Spleen (tissue), 11 donors: ENCODE data around the gene TEAD1. TPM values are rescaled to one million over a fixed set of nuclear protein-coding genes. Genes with fewer than 3 reads are reported as not detected.

Experiments
- DNase-seq: peaks from one replicate; pipeline ENCODE4 v3.0.0-alpha.2; 2020
- H3K27ac ChIP-seq, 8 donors: fragments of 200-600 bp; sonication (generic) in 7 of 8; 1 replicate in 4 of 8; 2 replicates in 4 of 8; pipeline versions ENCODE4 v1.5.0 to v1.8.0; 2016 to 2021; ENCODE audit warnings: inconsistent platforms in 4 of 8, mild to moderate bottlenecking in 4 of 8, moderate library complexity in 1 of 8
- H3K27me3 ChIP-seq, 7 donors: fragments of 200-600 bp; sonication (generic) in 6 of 7; replicated peaks in 1 of 7; 1 replicate in 4 of 7; 2 replicates in 3 of 7; pipeline versions ENCODE4 v1.5.0 to v1.8.0; 2016 to 2021; ENCODE audit warnings: inconsistent platforms in 3 of 7, mild to moderate bottlenecking in 1 of 7
- H3K36me3 ChIP-seq, 6 donors: fragments of 200-600 bp; sonication (generic) in 5 of 6; 1 replicate in 4 of 6; 2 replicates in 2 of 6; pipeline versions ENCODE4 v1.5.0 to v1.8.0; 2016 to 2021; ENCODE audit warnings: inconsistent platforms in 2 of 6
- H3K4me1 ChIP-seq, 6 donors: fragments of 200-600 bp; sonication (generic) in 5 of 6; 1 replicate in 3 of 6; 2 replicates in 3 of 6; pipeline versions ENCODE4 v1.5.0 to v1.8.0; 2016 to 2021; ENCODE audit warnings: inconsistent platforms in 3 of 6
- H3K4me3 ChIP-seq, 8 donors: fragments of 200-600 bp; sonication (generic) in 7 of 8; 1 replicate in 4 of 8; 2 replicates in 4 of 8; pipeline versions ENCODE4 v1.5.0 to v1.8.0; 2016 to 2021; ENCODE audit warnings: inconsistent platforms in 4 of 8, mild to moderate bottlenecking in 4 of 8, moderate library complexity in 2 of 8
- H3K9me3 ChIP-seq, 8 donors: fragments of 200-600 bp; sonication (generic) in 7 of 8; 1 replicate in 4 of 8; 2 replicates in 4 of 8; pipeline versions ENCODE4 v1.5.0 to v1.8.0; 2016 to 2021; ENCODE audit warnings: inconsistent platforms in 4 of 8
- CTCF ChIP-seq, 11 experiments: fragments of 200-600 bp in 7 of 11; fragments of 450-650 bp in 4 of 11; sonication (generic) in 4 of 11; IDR thresholded peaks in 8 of 11; conservative IDR thresholded peaks in 3 of 11; 1 replicate in 7 of 11; 2 replicates in 4 of 11; pipeline versions ENCODE4 v1.4.0 to v1.8.0; 2016 to 2021; ENCODE audit warnings: antibody characterized with exemption in 11 of 11, inconsistent platforms in 4 of 11, mild to moderate bottlenecking in 1 of 11
- POLR2A ChIP-seq, 3 donors: fragments of 450-650 bp; IDR thresholded peaks; one replicate each; pipeline ENCODE4 v1.5.1; 2017; ENCODE audit warnings: antibody characterized with exemption in 3 of 3, mild to moderate bottlenecking in 1 of 3
- POLR2AphosphoS5 ChIP-seq, 3 donors: sonication (generic); formaldehyde crosslinking; IDR thresholded peaks; one replicate each; pipeline ENCODE4 v1.5.1; 2017; ENCODE audit warnings: antibody characterized with exemption in 3 of 3
- WGBS, 5 donors: extraction: QIAGEN DNeasy Blood & Tissue Kit in 3 of 5; methylation state at CpG; one replicate each; pipeline versions ENCODE4 v1.1.5 to v1.1.7; 2013 to 2018; 5-methylcytosine and 5-hydroxymethylcytosine counted together
- intact Hi-C: fragments of 100-400 bp; cut with DNase I; formaldehyde crosslinking; loops from one replicate; pipeline ENCODE4 v1.15.0; 2023; ENCODE audit warnings: low total_unique reads
- polyA plus RNA-seq, 3 donors: library from polyadenylated mRNA; stranded (reverse); fragments of 200-250 nt; gene quantifications; one replicate each; pipeline ENCODE4 v1.2.1, GENCODE V29; 2013
- total RNA-seq, 7 donors: library from RNA; depleted of rRNA in 3 of 7; stranded (reverse); fragments of >200 nt in 3 of 7; fragmentation: NEBNext Ultra II Directional in 4 of 7; extraction: Animal tissue kit (Norgen Biotek cat#: 25700) in 4 of 7; gene quantifications; one replicate each; pipeline versions ENCODE4 v1.1.0 to v1.2.1, GENCODE V29; 2016 to 2021
- donor health status: healthy with polysubstance abuse.
- donor health status: DM: no; HTN: no; CAD: no; lungs with moderate emphysema.
- donor health status: DM: no; HTN: no; CAD: no.
- donor health status: Bipolar disorder and iron deficiency.
- donor health status: healthy.
- donor health status: DM: no; HTN: no; CAD: no.
- donor health status: DM: yes; HTN: yes; CAD: no.

TEAD1 gene
- total and polyA plus RNA-seq, 10 donors = 0.93 to 46.0 (median 18.6) TPM

GRCh38 chr11:12942157-12942556 lies 267.9 kb downstream of the TEAD1 start:
- Histone ChIP-seq H3K36me3 (peaks cover 0 to 31% (median 0%) of the 10 kb centered on the region in 6 donors), H3K27ac (no peak overlapping the region), H3K4me3 (no peak overlapping the region), H3K9me3 (peaks cover 0 to 16% (median 7%) of the 10 kb centered on the region in 8 donors), H3K27me3 (no peaks in the 10 kb centered on the region), H3K4me1 (no peaks in the 10 kb centered on the region)
- intact Hi-C loops = no loop called here
- WGBS, 5 donors = 82 to 97% (median 91%) methylated on average over 11 of the region's 11 CpGs
- DNase-seq = no peak
- TF ChIP-seq POLR2A (IDR thresholded peaks at IDR 0.05) = no peak
- no peak for TF ChIP-seq CTCF (IDR thresholded peaks at IDR 0.05 in 8 of 11, conservative IDR thresholded peaks at IDR 0.05 in 3 of 11)
- no peak for TF ChIP-seq POLR2AphosphoS5 (IDR thresholded peaks at IDR 0.05)

GRCh38 chr11:12943311-12943710 lies 269.1 kb downstream of the TEAD1 start:
- peaks cover 0 to 31% (median 0%) of the 10 kb centered on the region in 6 donors for H3K36me3 ChIP-seq
- peaks cover 0 to 7% (median 0%) of the 10 kb centered on the region in 7 donors for H3K27me3 ChIP-seq
- H3K9me3 ChIP-seq = peaks cover 0 to 16% (median 7%) of the 10 kb centered on the region in 8 donors
- H3K4me1 ChIP-seq = no peaks in the 10 kb centered on the region
- no peak overlapping the region for H3K27ac ChIP-seq
- no peak for DNase-seq
- no peak overlapping the region for H3K4me3 ChIP-seq
- no peak for TF ChIP-seq CTCF (IDR thresholded peaks at IDR 0.05 in 8 of 11, conservative IDR thresholded peaks at IDR 0.05 in 3 of 11)
- TF ChIP-seq POLR2AphosphoS5 (IDR thresholded peaks at IDR 0.05) = no peak
- TF ChIP-seq POLR2A (IDR thresholded peaks at IDR 0.05) = no peak
- intact Hi-C loops = no loop called here
- WGBS, 5 donors = 84 to 96% (median 85%) methylated on average over 5 of the region's 5 CpGs

- DNase-seq = no peak
- peaks cover 0 to 16% (median 7%) of the 10 kb centered on the region in 8 donors for H3K9me3 ChIP-seq
- H3K27ac ChIP-seq = no peak overlapping the region
- H3K36me3 ChIP-seq = peaks cover 0 to 21% (median 0%) of the 10 kb centered on the region in 6 donors
- WGBS, 5 donors = 74 to 91% (median 84%) methylated on average over 3 of the region's 3 CpGs
- TF ChIP-seq POLR2A (IDR thresholded peaks at IDR 0.05) = no peak
- TF ChIP-seq CTCF (IDR thresholded peaks at IDR 0.05 in 8 of 11, conservative IDR thresholded peaks at IDR 0.05 in 3 of 11) = no peak
- no peak for TF ChIP-seq POLR2AphosphoS5 (IDR thresholded peaks at IDR 0.05)
- no peak overlapping the region for H3K4me3 ChIP-seq
- H3K4me1 ChIP-seq = no peaks in the 10 kb centered on the region
- peaks cover 0 to 7% (median 0%) of the 10 kb centered on the region in 7 donors for H3K27me3 ChIP-seq
- intact Hi-C loops = no loop called here
Observed at GRCh38 chr11:12944889-12945288, 270.7 kb downstream of the TEAD1 start.

GRCh38 chr11:12949453-12949852 lies 275.2 kb downstream of the TEAD1 start:
- WGBS, 5 donors = 63 to 89% (median 79%) methylated on average over 1 of the region's 1 CpG
- no peak for TF ChIP-seq POLR2A (IDR thresholded peaks at IDR 0.05)
- TF ChIP-seq POLR2AphosphoS5 (IDR thresholded peaks at IDR 0.05) = no peak
- no peak for TF ChIP-seq CTCF (IDR thresholded peaks at IDR 0.05 in 8 of 11, conservative IDR thresholded peaks at IDR 0.05 in 3 of 11)
- no peaks in the 10 kb centered on the region for H3K36me3 ChIP-seq
- no peaks in the 10 kb centered on the region for H3K4me1 ChIP-seq
- intact Hi-C loops = no loop called here
- DNase-seq = no peak
- peaks cover 0 to 39% (median 23%) of the 10 kb centered on the region in 8 donors for H3K9me3 ChIP-seq
- H3K4me3 ChIP-seq = no peak overlapping the region
- H3K27me3 ChIP-seq = peaks cover 0 to 7% (median 0%) of the 10 kb centered on the region in 7 donors
- H3K27ac ChIP-seq = no peak overlapping the region
